IPS DF 6.9 (cell line): ENCODE results near the gene SYNGR2.

Experiments
- DNase-seq: peaks from one replicate; pipeline ENCODE4 v3.0.0-alpha.2; 2013; ENCODE audit warnings: low read depth, low spot score
- H3K27ac ChIP-seq: one replicate; pipeline ENCODE4 v1.5.1; 2013; ENCODE audit warnings: low read length, control low read depth
- H3K27me3 ChIP-seq: 2 replicates; pipeline ENCODE4 v1.6.1; 2013; ENCODE audit warnings: mild to moderate bottlenecking, low read length; ENCODE audit not compliant: control insufficient read depth, insufficient read depth
- H3K36me3 ChIP-seq: 2 replicates; pipeline ENCODE4 v1.6.1; 2013; ENCODE audit warnings: low read length; ENCODE audit not compliant: control insufficient read depth, insufficient read depth
- H3K4me1 ChIP-seq: 2 replicates; pipeline ENCODE4 v1.6.1; 2013; ENCODE audit warnings: low read length; ENCODE audit not compliant: control insufficient read depth, insufficient read depth
- H3K4me3 ChIP-seq: 2 replicates; pipeline ENCODE4 v1.5.1; 2013; ENCODE audit warnings: mild to moderate bottlenecking, low read length
- H3K9me3 ChIP-seq: 2 replicates; pipeline ENCODE4 v1.6.1; 2013; ENCODE audit warnings: low read length, inconsistent platforms; ENCODE audit not compliant: control insufficient read depth, insufficient read depth
- WGBS: extraction: QIAGEN DNeasy Blood & Tissue Kit; methylation state at CpG from one replicate; pipeline ENCODE4 v1.1.7; 2013; ENCODE audit warnings: mixed read lengths, missing lambda C conversion rate; ENCODE audit not compliant: insufficient read length, insufficient coverage; 5-methylcytosine and 5-hydroxymethylcytosine counted together

The SYNGR2 gene

GRCh38 chr17:78174870-78175642 lies 6.7 kb downstream of the SYNGR2 start:
- no peak for DNase-seq
- no CpG with 5 or more reads among the region's 28 CpGs for WGBS
- H3K9me3 ChIP-seq: no peaks in the 10 kb centered on the region
- H3K27me3 ChIP-seq: no peaks in the 10 kb centered on the region
- H3K27ac ChIP-seq: no peak overlapping the region
- peaks cover 31% of the 10 kb centered on the region for H3K36me3 ChIP-seq
- no peaks in the 10 kb centered on the region; the same call in none of the 2 replicates for H3K4me1 ChIP-seq
- H3K4me3 ChIP-seq: no peak overlapping the region

GRCh38 chr17:78175643-78175981 lies 7.2 kb downstream of the SYNGR2 start:
- Histone ChIP-seq H3K4me3 (no peak overlapping the region), H3K36me3 (peaks cover 32% of the 10 kb centered on the region), H3K27me3 (no peaks in the 10 kb centered on the region), H3K27ac (no peak overlapping the region), H3K4me1 (no peaks in the 10 kb centered on the region; the same call in none of the 2 replicates), H3K9me3 (no peaks in the 10 kb centered on the region)
- no peak for DNase-seq
- WGBS: no CpG with 5 or more reads among the region's 14 CpGs

- Histone ChIP-seq H3K4me1 (no peaks in the 10 kb centered on the region; the same call in none of the 2 replicates), H3K4me3 (no peak overlapping the region), H3K27ac (no peak overlapping the region), H3K27me3 (no peaks in the 10 kb centered on the region), H3K36me3 (peaks cover 37% of the 10 kb centered on the region), H3K9me3 (no peaks in the 10 kb centered on the region)
- no CpG with 5 or more reads among the region's 14 CpGs for WGBS
- DNase-seq: no peak
These were observed 8.2 kb downstream of the SYNGR2 start for GRCh38 chr17:78176548-78177025.

GRCh38 chr17:78179372-78179771 lies 11.0 kb downstream of the SYNGR2 start:
- Histone ChIP-seq H3K27ac (no peak overlapping the region), H3K4me3 (no peak overlapping the region), H3K27me3 (no peaks in the 10 kb centered on the region), H3K36me3 (peaks cover 43% of the 10 kb centered on the region), H3K9me3 (no peaks in the 10 kb centered on the region), H3K4me1 (no peaks in the 10 kb centered on the region; the same call in 1 of the 2 replicates)
- WGBS: no CpG with 5 or more reads among the region's 17 CpGs
- no peak for DNase-seq

- Histone ChIP-seq H3K4me1 (peaks cover 3% of the 10 kb centered on the region; the same call in 1 of the 2 replicates), H3K36me3 (peaks cover 43% of the 10 kb centered on the region), H3K27ac (no peak overlapping the region), H3K4me3 (no peak overlapping the region; the same call in 1 of the 2 replicates), H3K9me3 (no peaks in the 10 kb centered on the region), H3K27me3 (no peaks in the 10 kb centered on the region)
- WGBS: no CpG with 5 or more reads among the region's 14 CpGs
- DNase-seq: no peak
These were observed 11.7 kb downstream of the SYNGR2 start for GRCh38 chr17:78180083-78180482.

- DNase-seq: no peak
- Histone ChIP-seq H3K4me1 (0 out of 2 replicates have a peak, but pooled peaks cover 3% of the 10 kb centered on the region), H3K4me3 (no peak overlapping the region), H3K9me3 (no peaks in the 10 kb centered on the region), H3K27ac (no peak overlapping the region), H3K36me3 (peaks cover 40% of the 10 kb centered on the region), H3K27me3 (no peaks in the 10 kb centered on the region)
- WGBS: no CpG with 5 or more reads among the region's 2 CpGs
These were observed 12.1 kb downstream of the SYNGR2 start for GRCh38 chr17:78180508-78180907.

GRCh38 chr17:78182504-78182903 lies 14.1 kb downstream of the SYNGR2 start:
- H3K4me3 ChIP-seq: no peak overlapping the region
- H3K27me3 ChIP-seq: no peaks in the 10 kb centered on the region
- no peak overlapping the region for H3K27ac ChIP-seq
- H3K4me1 ChIP-seq: 0 out of 2 replicates have a peak, but pooled peaks cover 4% of the 10 kb centered on the region
- no peak for DNase-seq
- no CpG with 5 or more reads among the region's 13 CpGs for WGBS
- no peaks in the 10 kb centered on the region for H3K9me3 ChIP-seq
- peaks cover 37% of the 10 kb centered on the region for H3K36me3 ChIP-seq

GRCh38 chr17:78183916-78184315 lies 15.5 kb downstream of the SYNGR2 start:
- no peaks in the 10 kb centered on the region for H3K9me3 ChIP-seq
- DNase-seq: no peak
- H3K27me3 ChIP-seq: no peaks in the 10 kb centered on the region
- WGBS: no CpG with 5 or more reads among the region's 12 CpGs
- H3K27ac ChIP-seq: no peak overlapping the region
- 0 out of 2 replicates have a peak, but pooled peaks cover 4% of the 10 kb centered on the region for H3K4me1 ChIP-seq
- H3K4me3 ChIP-seq: no peak overlapping the region
- peaks cover 30% of the 10 kb centered on the region for H3K36me3 ChIP-seq

GRCh38 chr17:78184351-78184750 lies 16.0 kb downstream of the SYNGR2 start:
- Histone ChIP-seq H3K9me3 (no peaks in the 10 kb centered on the region), H3K4me1 (0 out of 2 replicates have a peak, but pooled peaks cover 4% of the 10 kb centered on the region), H3K36me3 (peaks cover 26% of the 10 kb centered on the region), H3K27ac (no peak overlapping the region), H3K27me3 (no peaks in the 10 kb centered on the region), H3K4me3 (no peak overlapping the region)
- WGBS: no CpG with 5 or more reads among the region's 10 CpGs
- no peak for DNase-seq

- H3K4me3 ChIP-seq: no peak overlapping the region
- WGBS: no CpG with 5 or more reads among the region's 9 CpGs
- no peaks in the 10 kb centered on the region for H3K27me3 ChIP-seq
- peaks cover 21% of the 10 kb centered on the region for H3K36me3 ChIP-seq
- no peak for DNase-seq
- no peaks in the 10 kb centered on the region for H3K9me3 ChIP-seq
- H3K27ac ChIP-seq: no peak overlapping the region
- H3K4me1 ChIP-seq: 0 out of 2 replicates have a peak, but pooled peaks cover 4% of the 10 kb centered on the region
These were observed 16.5 kb downstream of the SYNGR2 start for GRCh38 chr17:78184868-78185267.
